CD4-positive, alpha-beta T cell treated with Interleukin-15 for 4 hours (primary cell): ENCODE measurements around the gene NRG2.

ENCODE experiments used
- DNase-seq: peaks from one replicate; pipeline ENCODE4 v3.0.0-alpha.2; 2020; ENCODE audit warnings: low spot score

NRG2 gene

DNA sequence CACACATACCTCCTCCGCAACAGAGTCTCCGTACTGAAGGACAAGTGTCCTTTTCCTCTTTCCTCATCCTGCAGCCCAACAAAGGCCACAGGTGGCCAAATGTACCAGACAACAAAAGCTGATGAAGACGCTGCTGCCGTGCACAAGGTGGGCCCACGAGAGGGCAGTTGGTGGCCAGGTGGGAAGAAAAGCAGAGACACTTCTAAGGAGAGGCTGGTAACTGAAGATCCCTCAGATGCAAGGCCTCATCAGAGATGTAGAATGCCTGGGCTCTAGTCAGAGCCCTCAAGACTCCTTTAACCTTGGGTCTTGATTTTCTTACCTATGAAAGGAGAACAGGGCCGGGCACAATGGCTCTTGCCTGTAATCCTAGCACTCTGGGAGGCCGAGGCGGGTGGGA lies 75.7 kb downstream of the NRG2 start:
- no peak for DNase-seq

DNA sequence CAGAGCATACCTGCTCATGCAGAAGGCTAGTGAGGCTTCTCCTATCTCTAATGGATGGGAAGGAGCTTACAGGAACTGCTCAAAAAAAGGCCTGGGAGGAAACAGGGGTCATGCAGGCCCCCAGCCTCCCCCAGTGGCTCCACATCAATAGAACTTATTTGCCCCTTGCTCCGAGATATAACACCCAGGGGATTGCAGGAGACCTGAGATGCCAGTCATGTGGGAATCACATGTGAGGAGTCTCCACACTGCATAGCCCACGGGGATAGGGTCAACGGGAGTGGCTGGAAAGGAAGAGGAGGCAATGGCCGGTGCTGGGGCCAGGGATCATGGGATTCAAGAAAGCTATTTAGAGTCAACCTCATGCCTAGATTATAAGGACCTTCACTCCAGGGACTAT lies 76.2 kb downstream of the NRG2 start:
- no peak for DNase-seq

DNA sequence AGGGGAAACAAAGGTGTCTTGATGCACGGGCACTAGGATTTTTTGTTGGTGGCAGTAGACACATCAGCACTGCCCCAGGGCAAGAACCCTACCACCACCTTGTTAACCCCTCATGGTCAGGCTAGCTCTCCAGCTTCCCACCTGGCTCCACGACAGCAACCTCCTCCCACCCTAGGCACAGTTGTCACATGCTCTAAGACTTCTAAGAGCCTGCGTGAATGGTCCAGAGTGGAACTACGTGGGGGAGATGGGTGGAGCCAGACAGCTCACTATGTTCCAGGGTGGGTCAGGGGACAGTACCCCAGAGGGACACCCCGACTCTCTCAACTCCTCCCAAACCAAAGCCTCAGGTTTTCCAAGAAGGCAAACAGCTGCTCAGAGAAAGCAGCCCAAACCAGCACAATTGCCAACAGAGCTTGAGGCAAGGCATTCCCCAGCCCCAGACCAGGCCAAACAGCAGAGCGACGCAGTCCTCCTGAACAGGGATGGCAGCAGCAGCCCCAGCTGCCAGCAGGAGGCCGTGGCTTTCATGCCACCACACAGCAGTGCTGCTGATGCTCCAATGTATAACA lies 78.0 kb downstream of the NRG2 start:
- no peak for DNase-seq

DNA sequence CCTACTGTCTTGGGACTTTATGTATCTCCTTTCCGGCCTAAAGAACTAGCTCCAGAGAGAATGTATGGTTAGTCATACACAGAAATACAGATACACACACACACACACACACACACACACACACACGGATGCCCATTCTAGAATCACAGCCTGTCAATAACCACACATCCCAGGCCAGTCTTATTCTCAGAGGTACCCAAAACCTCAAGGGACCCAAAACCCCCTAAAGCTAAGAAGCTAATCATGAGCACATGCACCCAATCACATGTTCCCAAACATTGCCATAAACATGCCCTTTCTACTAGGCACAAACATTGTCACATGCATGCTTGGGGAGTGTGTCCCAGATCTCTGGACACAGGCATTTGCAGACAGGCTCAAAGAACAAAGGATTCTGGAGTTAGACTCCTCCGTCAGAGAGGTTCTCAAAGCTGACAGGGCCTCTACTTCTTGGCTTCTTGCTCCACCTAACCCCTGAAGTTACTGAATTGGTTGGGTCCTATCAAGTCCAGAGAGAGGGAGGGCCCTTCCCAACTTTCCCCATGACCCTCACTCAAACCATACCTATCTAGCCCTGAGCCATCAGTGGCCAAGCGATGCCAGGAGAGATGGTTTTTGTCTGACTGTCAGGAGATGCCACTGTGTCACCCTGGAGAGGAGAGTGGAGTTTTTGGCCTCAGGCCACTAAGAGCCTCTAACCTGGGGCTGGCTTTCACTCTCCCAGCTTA lies 78.7 kb downstream of the NRG2 start:
- no peak for DNase-seq

DNA sequence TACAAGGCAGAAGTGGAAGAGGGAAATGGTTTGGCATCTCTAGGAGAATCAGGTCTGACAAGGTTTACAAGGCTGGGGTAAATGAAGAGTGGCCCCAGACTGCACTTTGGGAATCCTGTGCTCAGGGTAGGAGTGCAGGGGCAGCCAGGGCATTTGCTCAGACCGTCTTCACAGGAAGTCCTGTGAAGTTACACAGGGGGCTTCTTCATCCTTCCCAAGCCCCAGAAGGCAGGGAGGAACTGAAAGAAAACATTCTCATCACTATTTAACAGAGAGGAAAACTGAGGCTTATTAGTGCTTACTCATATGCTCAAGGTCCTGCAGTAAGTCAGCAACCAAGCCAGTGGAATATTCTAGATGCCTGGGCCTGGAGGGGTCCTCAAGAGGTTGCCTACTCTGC lies 80.7 kb downstream of the NRG2 start:
- DNase-seq, result no peak

DNA sequence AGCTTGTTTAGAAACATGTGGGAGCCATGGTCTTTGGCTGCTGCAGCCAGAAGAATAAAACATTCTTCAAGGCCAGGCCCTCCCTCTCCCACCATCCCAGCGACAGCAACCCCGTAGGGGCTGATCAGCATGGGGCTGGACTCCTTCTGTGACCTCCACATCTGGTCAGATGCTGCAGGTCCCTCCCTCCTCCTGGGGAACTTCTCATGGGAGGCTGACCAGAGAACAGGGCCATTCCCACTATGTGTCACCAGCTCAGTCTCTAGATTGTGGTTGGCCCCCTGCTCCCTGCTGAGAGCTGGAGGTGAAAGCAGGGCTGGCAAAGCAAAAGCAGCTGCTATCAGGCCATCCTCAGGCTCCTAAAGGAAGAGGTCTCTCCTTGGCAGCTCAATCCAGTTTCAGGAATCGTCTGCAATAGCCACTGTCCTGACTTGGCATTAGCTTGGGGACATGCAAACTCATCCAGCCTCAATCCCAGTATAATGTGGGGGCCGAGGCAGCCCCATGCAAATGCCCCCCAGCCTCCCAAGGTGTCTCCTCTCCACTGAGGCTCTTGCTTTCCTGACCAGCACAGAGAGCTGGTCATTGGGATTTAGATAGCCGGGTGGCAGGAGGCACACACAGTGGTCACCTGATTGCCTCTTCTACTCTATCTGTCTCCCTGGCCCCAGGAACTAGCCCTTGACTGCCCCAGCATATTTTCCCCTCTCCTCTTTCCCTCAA lies 81.5 kb downstream of the NRG2 start:
- no peak for DNase-seq

DNA sequence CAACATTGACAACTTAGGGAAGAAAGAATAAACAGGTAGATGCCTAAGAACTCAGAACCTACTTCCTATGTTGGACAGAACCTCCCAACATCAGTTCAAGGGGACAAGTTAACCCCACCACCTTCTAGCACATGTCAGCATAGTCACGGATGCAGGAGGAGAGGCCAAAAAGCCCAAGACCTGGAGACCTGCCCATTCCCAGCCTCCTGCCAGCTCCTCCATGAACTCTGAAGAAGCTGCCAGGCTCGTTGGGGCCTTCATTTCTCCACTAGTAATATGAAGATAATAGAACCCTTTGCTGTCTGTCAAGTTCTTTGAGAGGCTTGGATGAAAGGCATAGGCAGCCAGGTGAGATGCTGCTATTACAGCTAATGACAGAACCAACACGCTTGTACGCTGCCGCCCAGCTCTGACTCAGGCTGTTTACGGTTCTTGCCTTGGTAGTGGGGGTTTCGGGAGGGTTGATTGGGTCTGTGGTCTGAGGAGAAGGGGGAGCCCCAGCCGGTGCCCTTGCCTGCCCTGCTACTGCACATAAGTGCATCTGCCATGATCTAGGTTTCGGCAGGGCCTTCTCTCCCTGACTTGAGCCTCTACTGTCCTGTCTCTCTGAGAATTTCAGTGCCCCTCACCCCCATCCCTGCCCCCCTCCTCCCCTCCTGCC lies 82.2 kb downstream of the NRG2 start:
- DNase-seq, result no peak

DNA sequence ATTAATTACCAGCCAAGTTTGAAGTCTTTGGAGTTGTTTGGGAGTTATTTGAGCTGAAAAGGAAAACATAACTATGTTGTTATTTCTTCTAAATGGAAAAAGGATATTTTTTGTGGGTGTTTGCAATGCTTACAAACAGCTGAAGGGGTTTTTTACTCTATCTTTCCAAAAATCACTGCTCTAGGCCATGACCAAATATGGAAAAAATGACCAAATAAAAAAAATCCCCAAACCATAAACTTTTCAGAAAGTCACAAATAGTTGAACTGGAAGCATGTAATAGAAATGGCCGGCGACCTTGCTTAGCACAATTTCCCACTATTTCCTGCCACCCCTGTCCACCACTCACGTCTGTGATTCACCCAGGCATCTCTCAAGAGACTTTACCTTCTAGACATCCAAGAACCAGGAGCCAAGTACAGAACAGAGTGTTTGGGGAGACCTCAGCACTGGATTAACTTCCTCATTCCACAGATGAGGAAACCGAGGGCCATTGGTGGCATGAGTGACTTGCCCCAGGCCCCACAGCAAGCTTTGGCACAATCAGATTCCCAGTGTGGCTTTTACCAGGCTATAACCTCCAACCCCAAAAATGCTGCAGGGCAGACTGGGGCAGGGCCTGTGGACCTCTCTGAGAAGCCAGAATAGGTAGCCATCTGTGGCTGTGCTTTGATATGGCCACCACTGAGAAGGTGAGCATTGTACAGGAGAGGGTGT lies 84.5 kb downstream of the NRG2 start:
- no peak for DNase-seq

DNA sequence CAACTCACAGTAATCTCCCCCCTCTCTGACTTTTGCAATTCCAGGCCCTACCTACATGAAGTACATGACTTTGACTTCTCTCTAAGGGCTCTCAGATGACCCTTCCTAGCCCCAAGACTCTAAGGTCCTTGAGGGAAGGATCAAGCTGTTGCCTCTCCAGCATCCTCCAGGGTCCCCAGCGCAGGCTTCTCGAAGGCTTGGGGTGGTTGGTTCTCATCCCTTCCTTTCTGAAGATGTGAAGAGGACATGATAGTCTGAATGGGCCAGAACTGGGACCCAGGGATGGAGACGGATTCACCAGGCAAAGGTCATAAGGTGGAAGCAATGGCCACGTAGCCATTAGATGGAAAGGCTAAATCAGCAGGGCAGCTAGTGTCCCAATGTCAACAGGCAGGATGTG lies 86.8 kb downstream of the NRG2 start:
- DNase-seq, result no peak

DNA sequence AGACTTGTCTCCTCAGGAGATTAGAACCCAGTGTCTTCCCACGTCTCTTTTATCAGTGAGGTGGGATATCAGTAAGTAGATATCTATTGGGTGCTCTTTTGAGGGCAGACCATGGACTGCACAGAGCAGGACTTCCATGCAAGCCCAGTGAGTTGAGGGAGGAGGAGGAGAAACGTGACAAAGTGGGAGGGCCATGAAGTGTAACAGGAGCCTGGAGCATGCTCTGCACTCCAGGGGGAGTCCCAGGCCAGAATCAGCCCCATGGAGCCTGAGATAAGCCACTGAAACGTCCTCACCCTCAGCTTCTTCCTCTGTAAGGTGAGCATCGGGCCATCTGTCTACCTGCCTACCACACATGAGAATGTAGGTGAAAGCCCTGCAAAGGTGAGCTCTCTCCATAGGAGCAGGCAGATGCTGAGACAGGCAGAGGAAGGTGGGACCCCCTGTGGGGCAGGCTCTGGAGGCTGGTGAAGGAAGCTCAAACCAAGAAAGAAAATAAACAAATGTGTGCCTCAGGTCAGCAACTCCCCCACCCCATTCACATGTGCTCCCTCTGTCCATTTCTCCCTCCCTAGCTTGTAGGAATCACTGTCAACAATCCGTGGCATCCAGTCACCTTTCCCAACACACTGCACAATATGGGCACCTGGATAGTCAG lies 87.4 kb downstream of the NRG2 start:
- DNase-seq, result no peak

DNA sequence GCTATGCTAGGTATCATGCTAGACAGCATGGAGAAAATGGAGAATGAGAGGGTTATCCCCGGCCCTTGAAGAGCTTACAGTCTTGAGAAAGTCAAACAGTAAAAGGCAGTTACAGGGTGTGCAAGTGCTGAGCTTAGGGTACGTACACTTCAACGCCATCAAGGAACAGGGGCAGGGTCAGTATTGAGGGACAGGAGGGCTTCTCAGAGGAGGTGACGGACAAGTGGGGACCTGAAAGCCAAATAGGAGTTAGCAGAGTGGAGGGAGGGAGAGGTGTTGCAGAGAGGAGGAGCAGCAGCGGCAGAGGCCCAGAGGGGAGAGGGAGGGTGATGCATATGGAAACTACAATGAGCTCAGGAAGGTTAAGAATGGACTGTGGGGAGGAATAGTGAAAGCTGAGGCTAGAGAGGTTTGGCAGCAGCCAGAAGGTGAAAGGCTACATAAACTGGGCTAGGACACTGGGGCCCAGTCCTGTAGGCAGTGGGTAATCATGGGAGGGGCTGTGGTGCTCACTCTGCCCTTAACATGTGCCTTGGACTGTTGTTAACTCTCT lies 88.0 kb downstream of the NRG2 start:
- DNase-seq, result no peak

DNA sequence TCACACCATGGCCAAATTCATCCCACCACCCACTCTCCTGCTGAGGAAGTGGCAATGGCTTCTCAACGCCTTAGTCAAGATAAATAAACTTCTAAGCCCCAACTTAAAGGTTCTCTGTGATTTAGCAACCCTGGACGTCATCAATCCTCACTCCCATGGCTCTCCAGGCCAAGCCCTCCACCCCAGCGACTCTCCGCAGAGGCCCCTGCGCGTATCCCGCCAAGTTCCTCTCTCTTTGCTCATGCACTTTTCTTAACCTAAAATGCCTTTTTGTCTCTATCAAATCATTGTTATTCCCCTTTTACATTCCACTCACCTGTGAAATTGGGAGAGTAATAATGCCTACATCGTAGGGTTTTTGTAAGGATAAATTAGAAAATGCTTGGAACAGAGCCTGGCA lies 88.6 kb downstream of the NRG2 start:
- DNase-seq, result no peak

DNA sequence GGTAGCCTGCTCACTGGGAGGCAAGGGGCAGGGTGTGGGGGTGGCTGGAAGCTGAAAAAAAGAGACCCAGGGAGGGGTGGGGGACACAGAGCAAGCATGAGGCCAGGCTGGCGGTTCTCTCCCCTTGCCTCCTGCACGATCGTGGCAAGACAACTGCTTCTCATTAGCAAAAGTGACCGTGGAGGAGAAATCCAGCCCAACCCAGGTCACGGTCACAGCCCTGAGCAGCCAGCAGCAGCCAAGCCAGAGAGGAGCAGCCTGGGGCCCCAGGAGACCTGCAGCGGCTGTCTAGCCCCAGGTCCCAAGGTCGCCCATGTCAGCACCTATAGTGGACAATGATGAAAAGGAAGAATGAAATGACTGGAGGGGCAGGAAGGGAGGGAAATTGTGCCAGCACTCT lies 89.1 kb downstream of the NRG2 start:
- DNase-seq, result no peak

DNA sequence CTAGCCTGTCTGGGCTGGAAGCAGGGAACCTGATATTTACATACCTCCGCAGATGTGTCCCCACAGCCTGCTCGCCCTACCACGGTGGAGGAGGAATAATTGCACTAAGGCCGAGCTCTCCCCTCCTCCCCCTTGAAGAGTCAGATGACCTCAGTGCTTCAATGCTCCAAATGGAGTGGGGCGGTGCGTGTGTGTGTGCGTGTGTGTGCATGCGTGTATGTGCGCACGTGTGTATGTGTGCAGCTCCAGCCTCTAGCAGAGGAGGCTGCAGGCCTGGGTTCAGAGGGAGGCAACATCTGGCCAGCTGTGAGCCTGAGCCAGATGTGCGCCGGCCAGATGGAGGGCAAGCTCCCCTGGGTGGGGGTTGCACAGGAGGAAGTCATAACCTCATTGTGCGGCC lies 90.5 kb downstream of the NRG2 start:
- no peak for DNase-seq

DNA sequence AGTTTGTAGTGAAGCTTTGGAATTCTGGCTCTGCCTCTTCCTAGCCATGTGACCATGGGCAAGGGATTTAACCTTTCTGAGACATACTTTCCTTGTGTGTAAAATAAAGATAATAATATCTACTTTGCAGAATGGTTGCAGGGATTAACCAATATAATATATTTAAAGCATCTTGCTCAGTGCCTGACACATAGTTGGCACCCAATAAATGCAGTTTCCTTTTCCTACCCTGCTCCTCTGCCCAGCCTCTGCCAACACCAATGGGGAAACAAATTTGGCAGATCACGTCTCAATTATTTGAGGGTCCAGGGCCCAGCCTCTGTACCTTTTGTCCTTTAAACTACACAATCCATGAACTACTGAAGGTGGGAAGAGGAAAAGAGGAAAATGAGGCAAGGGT lies 91.1 kb downstream of the NRG2 start:
- no peak for DNase-seq

DNA sequence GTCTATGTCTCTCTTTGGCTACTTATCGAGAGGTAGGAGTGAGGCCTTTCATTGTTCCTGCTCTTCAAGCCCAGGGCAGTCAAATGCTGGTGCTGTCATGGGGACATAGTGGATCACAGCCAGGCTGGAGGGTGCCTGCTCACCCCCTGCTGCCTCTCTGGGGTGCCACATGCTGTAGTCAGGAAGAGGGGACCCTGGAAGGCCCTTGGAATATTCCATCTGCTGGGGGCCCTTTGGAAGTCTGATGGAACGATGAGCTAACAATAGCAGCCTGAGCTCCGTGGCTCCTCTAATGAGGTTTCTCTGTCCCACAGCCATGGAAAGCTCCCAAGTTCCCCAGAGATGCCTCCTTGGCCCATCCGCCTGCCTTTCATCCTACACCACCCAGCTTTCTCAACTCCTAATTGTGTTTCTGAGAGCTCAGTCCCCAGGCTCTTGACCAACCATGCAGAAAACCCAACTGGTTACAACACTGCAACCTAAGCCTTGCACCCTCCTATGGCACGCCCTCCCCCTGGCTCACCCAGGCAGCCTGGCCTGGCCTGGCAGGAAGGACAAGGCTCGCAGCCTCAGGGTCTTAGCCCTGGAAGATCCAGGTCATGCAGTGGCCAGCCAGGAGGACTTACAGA lies 91.7 kb downstream of the NRG2 start:
- DNase-seq, result no peak

DNA sequence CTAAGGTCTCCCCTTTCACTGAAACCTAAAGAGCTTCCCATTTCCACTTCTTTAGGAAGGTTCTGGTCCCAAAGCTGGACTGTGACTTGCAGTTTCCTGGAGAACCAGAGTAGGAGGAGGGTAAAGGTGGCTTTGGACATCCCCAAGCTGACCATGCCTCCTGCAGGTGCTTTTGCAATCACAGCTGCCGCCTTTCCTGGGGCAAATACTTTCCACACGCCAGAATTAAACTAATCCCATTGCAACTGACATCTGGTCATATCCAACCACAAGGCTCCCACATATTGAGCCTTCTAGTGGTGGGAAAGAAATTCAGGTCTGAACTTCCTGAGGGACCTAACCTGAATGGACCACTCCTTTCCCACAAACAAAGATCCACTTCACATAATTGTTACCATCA lies 92.7 kb downstream of the NRG2 start:
- DNase-seq, result no peak

DNA sequence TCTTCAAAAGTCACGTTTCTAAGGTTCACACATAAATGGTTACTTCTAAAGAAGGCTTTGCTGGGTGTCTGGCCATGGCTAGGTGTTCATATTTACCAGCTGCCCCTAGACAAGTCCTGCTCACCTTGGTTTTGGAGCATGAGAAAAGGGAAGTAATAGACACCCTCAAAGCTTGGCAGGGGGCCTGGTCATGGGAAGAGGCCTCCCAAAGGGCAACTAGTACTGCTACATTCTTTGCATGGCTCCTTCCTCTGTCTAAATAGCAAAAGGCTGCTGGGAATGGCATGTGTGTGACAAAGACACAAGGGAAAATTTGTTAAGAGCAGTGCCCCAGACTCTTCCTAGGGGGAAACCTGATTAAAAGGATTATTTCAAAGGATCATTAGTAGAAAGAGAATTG lies 93.4 kb downstream of the NRG2 start:
- no peak for DNase-seq

DNA sequence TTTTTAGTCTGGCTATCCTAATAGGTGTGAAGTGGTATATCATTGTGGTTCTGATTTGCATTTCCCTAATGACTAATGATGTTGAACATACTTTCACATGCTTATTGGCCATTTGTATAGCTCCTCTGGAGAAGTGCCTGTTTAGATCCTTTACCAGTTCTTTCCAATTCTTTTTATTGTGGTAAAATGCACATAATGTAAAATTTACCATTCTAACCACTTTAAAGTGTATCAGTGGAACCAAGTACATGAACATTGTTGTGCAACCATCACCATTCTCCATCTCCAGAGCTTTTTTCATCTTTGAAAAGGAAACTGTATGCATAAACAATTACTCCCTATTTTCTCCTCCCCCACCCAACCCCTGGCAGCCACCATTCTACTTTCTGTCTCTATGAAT lies 95.4 kb downstream of the NRG2 start:
- no peak for DNase-seq

DNA sequence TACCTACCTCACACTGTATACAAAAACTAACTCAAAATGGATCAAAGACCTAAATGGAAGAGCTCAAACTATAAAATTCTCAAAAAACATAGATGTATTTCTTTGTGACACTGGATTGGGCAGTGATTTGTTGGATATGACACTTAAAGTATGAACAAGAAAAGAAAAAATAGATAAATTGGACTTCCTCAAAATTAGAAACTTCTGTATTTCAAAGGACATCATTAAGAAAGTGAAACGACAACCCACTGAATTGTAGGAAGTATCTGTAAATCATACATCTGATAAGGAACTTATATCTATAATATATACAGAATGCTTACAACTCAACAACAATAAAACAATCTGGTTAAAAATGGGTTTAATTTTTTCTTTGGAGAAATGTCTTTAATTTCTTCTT lies 96.7 kb downstream of the NRG2 start:
- DNase-seq, result no peak

DNA sequence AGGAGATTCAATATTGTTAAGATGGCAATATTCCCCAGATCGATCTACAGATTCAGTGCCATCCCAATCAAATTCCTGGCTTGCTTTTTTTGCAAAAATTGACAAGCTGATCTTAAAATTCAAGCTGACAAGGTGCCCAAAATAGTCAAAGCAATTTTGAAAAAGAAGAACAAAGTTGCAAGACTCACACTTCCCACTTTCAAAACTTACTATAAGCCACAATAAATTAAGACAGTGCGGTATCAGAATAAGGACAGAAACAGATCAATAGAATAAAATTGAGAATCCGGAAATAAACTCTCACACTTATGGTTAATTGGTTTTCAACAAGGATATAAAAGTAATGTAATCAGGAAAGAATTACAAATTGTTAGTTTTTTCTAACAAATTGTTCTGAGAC lies 97.1 kb downstream of the NRG2 start:
- no peak for DNase-seq
